ENCODE results near the gene FBXO42.

The FBXO42 gene

DNA sequence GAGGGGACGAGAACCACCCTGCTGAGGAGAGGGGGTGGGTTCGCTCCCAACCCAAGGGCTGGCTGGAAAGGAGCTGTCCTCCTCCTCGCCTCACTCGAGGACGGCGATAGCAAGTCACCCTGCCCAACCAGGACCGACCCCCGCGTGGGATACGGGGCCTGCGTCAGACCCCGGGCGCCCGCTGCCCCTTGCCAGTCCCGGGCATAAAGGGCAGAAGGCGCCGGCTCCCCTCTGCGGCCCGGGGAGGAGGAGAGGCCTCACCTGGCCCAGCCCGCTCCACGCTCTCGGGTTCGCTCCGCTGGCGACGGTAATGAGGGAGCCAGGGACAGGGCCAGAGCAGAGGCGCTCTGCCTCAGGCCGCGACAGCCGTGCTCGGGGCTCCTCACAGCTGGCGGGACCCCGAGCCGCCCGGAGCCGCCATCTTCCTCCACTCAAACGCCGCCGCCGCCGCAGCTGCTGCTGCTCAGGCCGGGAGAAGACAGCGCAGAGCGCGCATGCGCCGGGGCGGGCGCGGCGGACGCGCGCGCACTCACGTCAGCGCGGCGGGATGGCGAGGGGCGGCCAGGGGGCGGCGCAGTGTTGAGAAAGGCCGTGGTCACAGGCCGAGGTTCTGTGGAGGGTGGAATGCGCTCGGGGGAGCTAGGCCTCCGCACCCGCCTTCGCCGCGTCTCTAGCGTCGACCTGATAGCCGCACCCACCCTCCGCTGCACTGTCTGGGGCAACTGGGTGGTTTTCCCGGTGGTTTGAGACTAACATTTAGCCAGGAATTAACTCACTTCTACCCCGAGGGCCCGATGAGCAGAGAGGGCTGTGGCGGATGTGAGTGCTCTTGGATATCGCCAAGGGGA, at the start of gene FBXO42:
TSS of gene FBXO42 (minus strand) at position 487 of the 848 bp plus-strand sequence. CDS start 37,062 bp downstream, outside the sequence.
- DNase-seq = peak; percentile 93

DNA sequence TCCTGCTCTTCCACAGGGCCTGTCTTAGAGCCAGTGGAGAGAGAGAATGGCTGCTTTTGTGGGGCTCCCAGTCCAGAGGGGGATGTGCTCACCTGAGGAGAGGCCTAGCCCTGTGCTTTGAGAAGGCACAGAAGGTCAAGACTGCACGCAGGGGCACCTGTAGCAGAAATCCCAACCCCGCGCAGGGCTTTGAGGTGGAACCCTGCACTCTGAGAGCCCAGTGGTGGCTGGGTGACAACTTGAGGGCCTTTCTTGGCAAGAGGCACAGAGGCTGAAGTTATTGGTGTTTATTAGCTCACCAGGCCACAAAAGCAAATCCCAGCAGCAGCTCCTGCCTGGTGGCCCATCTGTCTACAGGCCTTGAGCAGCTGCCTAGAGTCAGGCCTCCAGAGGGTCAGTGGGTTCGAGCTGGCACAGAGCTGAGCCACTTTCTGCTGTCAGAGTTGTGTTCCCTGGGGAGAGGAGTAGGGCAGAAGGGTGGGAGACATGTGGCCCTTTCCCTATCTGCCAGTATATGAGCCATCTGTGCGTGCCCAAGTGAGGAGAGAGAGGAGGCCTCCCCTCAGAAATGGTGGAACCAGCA, 46.2 kb upstream of the FBXO42 start:
- no peak for DNase-seq

DNA sequence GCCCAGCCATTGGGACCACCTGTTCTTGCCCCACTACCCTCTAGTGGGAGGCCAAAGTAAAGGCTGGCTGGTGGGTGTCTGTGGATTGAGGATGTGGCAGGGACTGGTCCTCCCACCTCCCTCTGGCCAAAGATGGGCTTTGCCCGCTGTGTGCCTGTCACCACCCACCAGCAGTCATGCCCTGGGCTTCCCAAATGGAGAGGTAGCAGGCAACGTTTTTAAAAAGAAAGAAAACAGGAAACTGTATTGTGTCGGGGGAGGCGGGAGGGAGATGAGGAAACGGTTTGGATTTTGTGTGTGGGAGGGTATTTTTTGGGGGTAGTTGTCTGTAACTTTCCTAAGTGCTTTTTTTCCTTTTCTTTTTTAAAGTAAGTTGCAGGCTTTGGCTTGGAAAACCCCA, 44.8 kb upstream of the FBXO42 start:
- no peak for DNase-seq

DNA sequence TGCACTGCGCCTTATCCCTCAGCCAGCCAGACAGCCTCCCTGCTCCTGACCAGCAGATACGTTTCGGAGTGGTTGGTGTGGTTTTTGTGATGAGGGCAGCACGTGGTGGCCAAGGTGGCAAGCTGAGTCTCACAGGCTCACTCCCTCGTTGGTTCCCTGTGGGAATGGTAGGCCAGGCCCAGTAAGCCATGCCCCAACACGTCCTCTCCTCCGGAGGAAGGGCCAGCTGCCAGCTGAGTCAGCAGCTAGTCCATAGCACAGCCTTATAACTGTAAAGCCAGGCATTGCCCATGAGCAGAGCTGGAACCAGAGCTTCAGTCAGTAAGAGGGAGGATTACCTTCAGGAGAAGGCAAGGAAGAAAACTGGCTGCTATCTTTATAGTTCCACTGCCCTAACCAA, 44.3 kb upstream of the FBXO42 start:
- no peak for DNase-seq

DNA sequence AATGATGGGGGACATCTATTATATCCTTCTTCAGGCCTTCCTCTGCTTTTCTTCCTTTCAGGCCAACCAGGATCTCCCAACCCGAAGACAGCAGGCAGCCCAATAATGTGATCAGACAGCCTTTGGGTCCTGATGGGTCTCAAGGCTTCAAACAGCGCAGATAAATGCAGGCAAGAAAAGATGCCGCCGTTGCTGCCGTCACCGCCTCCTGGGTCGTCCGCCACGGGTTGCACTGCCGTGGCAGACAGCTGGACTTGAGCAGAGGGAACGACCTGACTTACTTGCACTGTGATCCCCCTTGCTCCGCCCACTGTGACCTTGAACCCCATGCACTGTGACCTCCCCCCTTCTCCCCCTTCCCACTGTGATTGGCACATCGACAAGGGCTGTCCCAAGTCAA, 42.7 kb upstream of the FBXO42 start:
- no peak for DNase-seq

DNA sequence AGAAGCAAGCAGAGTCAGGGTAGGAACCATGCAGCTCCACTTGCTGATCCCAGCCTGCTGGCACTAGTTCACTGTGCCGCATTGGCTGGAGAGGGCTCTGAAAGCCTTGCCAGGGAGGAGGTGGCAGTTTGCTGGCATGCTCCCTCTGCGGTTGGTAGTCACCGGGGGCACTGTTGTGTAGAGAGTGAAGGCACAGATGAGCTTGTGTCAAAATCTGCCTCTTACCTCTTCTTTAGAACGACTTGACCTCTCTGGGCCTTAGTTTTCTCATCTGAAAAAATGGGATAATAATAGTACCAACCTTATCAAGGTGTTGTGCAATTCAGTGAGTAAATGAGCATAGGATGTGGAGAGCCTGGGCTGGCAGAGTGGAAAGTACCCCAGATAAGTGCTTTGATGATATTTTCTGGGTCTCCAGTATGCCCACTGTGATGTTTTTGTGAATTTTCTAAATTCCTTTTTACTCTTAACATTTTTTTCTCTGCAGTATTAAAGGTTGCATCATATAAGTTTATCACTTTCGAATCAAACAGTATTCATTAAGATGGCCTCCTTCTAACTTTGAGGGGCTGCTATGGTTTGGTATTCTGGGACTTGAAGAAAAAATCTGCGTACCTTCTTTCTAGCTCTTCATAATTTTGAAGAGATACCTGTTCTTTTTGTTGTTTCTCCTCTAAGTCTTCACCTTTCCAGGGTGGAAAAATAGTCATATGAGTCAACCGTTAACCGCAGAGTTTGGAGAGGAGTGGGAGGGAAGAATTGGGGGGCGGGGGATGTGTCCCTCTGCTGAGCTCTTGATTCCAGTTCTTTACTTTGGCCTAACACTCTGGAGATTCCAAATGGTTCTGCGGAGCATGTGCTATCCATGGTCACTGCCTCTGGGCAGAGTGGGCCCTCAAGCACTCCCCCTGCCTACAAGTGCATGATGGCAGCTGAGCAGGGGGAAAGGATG, 41.6 kb upstream of the FBXO42 start:
- no peak for DNase-seq

DNA sequence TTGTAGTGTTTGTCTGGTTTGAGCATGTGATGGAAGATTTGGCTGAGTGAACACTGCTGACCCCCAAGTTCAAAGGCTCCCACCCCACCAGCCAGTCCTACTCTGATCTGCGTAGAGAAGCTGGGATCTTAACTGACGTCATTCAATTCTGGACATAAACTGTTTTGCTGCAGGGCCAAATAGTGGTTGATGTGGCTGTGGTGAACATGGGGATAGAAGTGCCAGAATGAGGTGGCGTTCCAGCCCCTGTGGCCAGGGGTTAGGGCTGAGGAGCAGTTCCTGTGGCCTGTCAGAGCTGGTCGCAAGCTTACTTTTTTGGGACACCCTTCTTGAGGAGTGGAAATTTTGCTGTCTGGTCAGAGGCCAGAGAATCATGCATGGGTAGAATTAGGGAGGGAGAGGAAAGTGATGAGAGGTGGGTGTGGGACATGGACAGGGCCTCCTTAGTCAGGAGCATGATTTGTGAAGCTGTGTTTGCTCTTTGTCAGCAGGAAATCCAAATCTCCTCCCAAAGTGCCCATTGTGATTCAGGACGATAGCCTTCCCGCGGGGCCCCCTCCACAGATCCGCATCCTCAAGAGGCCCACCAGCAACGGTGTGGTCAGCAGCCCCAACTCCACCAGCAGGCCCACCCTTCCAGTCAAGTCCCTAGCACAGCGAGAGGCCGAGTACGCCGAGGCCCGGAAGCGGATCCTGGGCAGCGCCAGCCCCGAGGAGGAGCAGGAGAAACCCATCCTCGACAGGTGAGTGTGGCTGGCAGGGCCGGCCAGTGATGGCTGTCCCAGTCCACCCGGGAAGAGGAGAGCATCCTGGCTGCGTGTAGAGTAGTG, 40.7 kb upstream of the FBXO42 start:
- no peak for DNase-seq

DNA sequence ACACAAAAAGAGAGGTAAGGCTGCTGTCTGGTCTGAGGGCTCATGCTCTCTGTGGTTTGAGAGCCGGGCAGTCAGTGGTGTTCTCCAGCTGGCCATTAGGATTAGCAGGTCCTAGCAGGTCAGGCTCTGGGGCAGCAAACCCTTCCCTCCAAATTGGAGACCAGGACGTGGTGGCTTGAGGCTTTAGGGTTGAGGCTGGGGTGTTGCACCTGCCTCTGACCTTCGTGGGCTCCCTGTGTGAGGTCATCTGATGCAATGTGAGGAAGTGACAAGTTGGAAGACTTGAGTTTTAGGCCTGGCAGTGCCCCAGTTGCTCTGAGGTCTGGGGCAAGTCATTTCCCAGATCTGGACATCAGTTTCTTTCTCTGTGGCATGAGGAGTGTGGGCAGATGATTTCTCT, 39.1 kb upstream of the FBXO42 start:
- no peak for DNase-seq

DNA sequence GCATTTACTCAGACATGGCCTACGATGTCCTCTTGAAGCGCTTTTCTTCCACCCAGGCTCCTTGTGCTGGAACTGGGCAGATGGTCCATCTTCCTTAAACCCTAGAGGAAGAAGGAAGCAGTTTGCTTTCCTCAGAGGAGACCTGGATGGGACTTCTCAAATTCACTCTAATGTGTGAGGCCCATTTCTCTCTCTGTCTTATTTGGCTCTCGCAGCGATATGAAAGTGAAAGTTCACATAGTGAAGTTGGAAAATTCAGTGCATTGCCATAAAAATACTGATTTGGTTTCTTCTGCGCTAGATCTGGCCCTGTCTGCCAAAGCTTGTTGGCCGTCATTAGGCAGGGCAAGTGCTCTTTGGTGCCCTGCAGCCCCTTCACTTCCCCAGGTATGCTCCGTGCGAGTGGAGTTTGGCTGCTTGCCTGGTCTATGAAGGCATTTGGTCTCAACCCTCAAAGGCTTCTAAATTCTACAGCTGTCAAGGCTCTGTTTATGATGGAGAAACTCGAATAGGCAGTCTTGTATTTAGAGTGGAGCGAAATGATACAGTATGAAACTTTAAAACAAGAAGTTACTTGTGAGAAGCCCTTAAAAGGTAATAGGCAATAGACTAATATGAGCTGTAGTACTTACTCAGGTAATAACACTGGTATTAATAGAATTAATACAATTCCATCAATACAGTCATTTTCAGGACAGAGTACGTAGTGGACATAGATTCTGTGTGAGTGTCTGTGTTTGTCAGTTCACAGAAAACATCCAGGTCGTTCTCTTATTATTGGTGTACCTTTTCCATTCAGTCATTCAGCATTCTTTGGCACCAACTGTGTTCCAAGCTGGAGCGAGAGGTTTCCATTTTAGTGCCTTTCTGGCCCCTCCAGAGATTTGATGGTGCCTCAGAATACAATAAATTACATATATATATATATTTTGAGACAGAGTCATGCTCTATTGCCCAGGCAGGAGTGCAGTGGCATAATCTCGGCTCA, 35.2 kb upstream of the FBXO42 start:
- DNase-seq = no peak

DNA sequence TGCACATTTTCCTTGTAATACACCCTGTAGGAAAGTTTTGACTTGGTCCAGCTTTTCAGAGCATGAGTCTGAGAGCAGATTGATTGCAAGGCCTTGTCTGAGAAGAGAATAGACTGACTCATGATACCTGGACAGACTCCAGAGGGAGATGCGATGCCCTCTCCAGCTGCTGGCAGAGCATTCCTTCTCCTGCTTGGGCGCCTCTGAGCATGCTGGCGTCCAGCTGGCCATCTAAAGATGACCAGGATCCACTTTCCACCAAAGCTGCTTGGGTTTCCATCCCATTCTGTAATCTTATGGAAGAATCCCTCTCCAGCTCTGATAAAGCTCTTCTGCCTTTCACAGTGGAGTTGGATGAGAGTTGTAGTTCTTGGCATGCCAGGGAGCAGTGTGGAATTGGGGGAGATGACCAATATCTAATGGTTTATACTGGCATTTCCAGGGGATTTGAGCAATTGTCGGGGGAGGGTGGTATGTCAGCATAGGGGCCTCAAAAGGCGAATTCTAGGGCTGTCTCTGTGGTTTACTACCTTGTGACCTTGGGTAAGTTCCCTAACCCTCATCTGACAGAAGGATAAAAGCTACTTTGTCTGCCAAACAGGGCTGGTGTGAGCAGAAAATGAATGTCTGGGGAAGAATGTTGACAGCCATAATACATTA, 34.3 kb upstream of the FBXO42 start:
- DNase-seq = no peak

DNA sequence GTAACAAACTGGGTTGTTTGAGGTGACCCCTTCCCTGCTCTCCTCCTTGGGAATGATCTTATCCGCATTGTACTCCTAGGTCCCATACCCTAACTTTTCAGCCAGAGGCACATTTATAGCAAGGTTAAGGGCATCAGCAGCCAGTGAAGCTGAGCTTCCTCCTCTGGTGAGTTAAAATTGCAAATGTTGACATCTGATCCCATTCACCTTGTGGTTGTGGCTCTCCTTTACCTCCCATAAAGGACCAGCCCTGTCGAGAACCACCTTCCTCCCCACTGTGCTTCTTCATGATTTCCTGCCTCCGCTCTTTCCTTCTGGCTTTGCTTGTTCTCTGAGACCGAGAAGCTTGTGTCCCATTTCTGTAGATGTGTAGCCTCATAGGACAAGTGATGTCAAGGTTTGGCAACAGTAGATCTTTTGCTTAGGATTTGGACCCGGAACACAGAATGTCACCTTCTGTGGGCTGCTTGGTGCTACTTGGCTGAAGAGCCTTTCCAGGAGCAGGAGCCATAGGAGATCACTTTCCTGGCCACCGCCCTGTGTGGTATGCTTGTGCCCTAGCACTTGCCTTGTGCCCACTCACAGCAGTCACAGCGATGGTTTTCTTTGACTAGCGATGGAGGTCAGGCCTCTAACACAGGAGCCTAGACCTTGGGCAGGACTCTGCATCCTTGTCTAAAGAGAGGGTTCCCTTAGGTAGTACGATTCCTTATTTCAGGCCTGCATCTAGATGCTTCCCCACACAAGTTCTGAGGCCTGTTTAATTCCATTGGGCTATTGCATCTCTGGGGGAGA, 33.6 kb upstream of the FBXO42 start:
- no peak for DNase-seq

DNA sequence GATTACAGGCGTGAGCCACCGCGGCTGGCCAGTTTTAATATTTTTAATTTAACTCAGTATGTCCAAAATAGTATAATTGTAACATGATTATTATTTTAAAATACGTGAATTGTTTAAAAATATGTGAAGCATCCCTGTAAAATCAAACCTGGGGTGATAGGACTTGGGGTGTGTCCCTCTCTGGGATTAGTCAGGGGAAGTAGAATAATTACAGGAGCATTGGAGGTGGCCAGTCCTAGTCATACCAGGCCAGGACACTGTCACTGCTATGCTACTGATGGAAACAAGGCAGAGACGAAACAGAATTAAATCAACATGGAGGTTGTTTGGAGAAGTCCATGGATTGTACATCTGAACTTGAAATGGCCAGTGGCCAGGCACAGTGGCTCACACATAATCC, 31.6 kb upstream of the FBXO42 start:
- no peak for DNase-seq

DNA sequence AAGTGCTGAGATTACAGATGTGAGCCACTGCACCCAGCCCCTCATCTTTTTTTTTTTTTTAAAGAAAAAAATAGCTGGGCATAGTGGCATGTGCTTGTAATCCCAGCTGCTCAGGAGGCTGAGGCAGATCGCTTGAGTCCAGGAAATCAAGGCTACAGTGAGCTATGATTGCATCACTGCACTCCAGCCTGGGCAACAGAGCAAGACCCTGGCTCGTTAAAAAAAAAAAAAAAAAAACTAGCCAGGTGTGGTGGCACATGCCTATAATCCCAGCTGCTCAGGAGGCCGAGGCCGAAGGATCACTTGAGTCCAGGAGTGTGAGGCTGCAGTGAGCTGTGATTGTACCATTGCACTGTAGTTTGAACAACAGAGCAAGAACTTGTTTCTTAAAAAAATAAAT, 28.6 kb upstream of the FBXO42 start:
- no peak for DNase-seq

DNA sequence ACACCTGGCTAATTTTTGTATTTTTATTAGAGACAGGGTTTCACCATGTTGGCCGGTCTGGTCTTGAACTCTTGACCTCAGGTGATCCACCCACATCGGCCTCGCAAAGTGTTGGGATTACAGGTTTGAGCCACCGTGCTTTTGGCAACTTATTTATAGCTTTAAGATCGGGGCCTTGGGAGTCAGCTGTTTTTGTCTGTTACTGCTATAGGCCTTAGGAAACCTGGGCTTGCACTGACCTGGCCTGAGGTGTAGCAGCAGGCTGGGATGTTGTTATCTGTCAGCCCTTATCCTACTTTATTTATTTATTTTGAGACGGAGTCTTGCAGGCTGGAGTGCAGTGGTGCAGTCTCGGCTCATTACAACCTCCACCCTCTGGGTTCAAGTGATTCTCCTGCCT, 26.2 kb upstream of the FBXO42 start:
- no peak for DNase-seq

DNA sequence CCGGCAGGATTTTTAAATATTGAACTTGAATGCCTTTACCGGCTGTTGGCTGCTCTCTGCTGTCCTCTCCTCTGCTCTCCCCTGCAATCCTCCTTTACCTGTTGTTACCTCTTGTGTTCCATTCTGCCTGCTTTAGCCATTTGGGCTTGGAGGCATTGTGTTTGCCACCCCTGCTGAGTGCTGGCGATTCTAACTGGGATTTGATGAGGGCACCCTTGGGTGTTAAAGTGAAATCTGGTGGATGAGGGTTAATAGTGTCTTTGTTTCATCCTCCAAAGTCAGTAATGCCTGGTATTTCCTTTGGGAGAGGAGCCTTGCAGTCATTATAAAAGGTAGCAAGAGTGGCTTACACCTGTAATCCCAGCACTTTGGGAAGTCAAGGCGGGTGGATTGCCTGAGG, 24.7 kb upstream of the FBXO42 start:
- no peak for DNase-seq

DNA sequence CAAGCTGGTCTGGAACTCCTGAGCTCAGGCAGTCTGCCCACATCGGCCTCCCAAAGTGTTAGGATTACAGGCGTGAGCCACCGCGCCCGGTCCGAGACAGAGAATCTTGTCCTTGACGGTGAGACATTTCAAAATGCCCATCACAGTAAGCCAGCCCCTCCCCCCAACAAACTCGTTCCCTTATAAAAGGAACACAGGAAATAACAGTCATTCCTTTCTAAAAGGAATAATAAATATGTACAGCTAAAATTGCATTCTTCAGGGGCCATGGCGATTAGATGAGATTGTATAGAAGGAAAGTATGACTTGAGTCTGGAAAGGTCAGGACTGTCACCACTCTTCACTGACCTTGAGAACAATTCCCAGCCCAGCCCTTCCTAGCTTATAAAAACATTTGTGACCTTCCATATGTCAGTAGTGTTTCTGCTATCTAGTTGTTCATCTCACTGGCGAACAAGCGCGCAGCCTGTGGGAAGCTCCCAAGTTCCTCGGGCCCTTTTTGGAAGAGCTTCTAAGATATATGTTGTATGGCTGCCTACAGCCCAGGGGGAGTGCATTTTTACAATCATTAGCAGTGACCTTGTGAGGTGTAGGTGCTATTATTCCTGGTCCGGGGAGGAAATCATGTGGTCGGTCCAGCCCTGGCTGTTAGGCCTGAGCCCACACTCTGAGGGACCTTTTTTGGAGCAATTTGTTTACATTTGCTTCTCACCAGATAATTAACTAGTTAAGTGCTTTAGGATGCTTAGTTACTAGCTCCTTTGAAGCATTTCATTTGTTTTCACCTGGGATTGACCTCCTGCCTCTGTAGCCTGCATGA, 23.5 kb upstream of the FBXO42 start:
- DNase-seq = no peak

DNA sequence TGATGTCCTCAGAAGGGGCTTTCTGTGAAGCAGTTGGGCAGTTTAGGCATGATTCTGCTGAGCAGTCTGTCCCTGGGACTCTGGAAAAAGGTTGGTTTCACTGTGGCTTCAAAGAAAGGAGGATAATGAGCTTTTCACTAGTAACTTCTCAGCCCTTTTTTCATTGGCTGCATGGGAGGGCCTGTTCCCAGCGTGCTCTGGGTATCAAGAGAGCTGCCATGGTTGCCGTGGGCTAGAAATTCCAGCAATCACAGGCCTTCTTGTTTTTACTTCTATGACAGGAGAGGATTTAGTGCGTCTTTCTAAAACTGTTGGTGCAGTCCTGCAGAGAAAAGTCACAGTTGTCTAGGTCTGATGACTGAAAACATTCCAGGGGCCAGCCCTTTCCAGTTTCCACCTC, 22.0 kb upstream of the FBXO42 start:
- DNase-seq = no peak

DNA sequence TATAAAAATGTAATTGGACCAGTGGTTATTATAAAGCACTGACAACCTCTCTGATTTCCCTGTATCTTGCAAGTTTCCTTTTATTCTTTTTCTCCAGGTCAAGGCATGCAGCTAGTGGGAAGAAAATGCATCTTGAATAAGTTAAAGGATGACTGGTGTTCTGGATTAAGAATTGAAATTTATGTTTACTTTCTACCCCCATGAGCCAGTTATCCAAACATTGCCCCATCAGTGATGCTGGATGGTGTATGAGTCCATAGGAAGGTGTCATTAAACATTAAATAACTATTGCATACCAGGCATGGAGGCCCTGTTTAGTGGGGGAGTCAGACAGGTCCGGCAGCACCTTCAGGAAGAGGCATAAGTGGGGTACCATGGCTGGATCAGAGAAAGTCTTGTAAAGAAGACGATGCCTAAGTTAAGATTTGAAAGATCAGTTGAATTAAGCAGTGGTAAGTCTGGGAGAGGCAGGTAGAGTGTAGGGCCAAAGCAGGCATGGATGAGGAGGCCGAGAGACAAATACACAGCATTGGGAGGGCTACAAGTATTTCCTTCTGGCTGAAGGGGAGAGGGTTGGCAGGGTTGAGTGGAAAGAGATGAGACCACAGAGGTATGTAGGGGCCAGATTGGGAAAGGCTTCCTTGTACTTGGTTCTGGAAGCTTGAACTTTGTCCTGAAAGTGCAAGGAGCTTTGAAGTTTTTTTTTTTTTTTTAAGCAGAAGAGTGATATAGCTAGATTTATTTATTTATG, 20.4 kb upstream of the FBXO42 start:
- DNase-seq = no peak

Measured in activated CD4-positive, alpha-beta T cell treated with anti-CD3 and anti-CD28 coated beads for 48 hours (primary cell).